NT2/D1 (cell line): Measurements from ENCODE around the gene USP6NL.

Experiments used
- SUZ12 ChIP-seq: IDR thresholded peaks from 2 replicates; pipeline ENCODE4 v1.6.1; 2011; ENCODE audit not compliant: insufficient read length, insufficient read depth; ENCODE audit errors: extremely low read depth
- YY1 ChIP-seq: IDR thresholded peaks from 2 replicates; pipeline ENCODE4 v1.6.1; 2011; ENCODE audit not compliant: insufficient read length, insufficient read depth

- no peak for TF ChIP-seq SUZ12
- no peak for TF ChIP-seq YY1
Observed at GRCh38 chr10:11515596-11516430, 95.6 kb downstream of the USP6NL start.
